GM10847 (cell line): ENCODE results near the gene TSPYL4.

Source experiments
- POLR2A ChIP-seq: IDR thresholded peaks from 2 replicates; pipeline ENCODE4 v1.6.1; 2011; ENCODE audit not compliant: insufficient read length; ENCODE audit errors: extremely low read depth

TSPYL4 gene

GRCh38 chr6:116254297-116255056 lies 602 bp upstream of the TSPYL4 start:
- no peak for TF ChIP-seq POLR2A

DNA sequence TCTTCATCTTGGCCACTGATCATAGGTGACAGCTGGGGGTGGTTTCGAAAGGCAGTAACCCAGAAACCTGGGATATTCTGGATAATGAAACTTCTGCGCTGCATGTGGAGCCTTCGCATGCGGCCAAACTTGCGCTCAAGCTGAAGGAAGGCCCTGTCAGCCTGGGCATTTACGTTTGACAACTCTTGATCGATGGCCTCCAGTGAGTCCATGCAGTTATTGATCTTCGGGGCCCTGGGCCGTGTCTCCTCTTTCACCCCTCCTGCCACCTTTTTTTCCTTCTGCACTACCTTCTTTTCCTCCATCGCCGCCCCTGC lies 729 bp downstream of the TSPYL4 start:
- no peak for TF ChIP-seq POLR2A

- TF ChIP-seq POLR2A: no peak
Observed at GRCh38 chr6:116251568-116252384, 2.1 kb downstream of the TSPYL4 start.

- TF ChIP-seq POLR2A: no peak
Observed at GRCh38 chr6:116248577-116248976, 5.3 kb downstream of the TSPYL4 start.

DNA sequence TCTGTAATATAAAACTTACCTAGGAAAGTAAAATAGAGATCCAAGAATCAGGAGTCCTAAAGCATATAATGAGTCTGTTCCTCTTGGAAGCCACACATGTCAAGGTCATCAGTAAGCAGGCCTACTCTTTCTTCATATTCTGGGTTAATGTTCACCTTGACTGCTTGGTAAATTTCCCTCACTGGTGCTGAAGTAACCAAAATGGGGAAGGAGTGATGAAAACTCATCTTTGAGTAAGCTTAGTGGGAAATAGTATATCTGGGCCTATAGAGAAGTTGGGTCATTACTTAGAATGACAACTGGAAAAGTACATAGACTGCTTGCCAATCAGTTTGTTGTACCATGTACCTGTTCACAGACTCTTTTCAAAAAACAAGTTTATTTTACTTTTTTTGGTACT lies 6.6 kb downstream of the TSPYL4 start:
- TF ChIP-seq POLR2A: no peak

DNA sequence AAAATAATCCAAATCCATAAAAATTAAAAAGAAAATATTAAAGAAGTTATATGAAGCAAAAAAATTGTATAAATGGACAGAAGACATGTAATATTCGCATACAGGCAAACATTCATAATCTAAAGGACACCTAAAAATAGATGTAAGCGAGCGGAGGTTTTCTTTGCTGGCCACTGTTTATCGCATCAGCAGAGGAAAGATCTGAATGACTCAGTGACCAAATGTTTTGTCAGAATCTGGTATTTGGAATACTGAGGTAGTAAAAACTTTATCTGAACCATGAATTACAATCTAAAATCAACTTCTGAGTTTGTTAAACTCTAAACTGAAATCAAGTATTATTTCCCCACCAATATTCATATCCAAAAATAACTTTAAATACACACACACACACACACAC lies 7.8 kb downstream of the TSPYL4 start:
- TF ChIP-seq POLR2A: no peak

DNA sequence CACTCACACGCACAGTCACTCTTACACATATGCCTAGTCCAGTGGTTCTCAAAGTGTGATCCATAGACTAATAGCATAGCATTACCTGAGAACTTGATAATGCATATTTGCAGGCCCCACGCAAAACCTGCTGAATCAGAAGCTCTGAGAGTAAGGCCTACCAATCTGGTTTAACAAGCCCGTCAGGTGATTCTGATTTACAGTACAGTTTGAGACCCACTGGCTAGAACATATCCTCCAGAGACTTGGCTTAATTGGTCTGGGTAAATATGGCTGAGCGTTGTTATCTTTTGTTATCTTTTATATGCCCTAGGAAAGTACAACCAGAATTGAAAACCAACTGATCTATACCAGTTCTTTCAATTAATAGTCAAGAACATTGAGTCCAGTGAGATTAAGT lies 9.6 kb downstream of the TSPYL4 start:
- TF ChIP-seq POLR2A: no peak

DNA sequence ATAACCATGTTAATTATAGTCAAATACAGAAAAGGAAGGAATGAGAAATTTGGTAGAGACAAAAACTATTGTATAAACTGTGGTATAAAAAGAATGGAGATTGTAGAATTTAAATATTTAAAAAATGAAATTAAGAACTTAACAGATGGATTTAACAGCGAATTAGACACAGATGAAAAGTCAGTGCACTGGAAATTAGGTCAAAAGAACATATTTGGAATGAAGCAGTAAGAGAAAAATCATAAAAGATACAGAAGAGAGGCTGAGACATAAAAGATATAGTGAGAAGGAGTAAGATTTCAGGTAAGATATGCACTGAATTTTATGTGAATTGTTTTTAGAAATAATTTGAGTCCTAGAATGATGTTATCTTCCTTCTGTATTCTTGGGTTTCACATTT lies 14.0 kb downstream of the TSPYL4 start:
- no peak for TF ChIP-seq POLR2A

DNA sequence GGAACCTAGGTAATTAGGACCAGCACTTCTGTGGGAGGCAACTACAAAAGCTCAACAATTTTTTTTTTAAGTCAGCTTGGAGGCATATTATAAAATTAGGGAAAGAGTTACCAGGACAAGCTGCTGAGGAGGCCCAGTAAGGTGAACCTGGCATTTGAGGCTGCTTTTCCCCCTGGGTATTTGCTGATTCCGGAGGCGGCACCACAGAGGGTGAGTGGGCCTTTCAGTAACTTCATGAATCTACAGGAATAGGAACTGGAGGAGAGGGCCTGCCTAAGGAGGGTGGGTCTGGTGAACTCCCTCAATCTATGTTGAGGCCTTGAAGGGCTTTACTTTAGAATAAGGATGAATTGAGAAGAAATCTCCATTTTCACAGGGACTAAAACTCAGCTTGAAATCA lies 14.6 kb downstream of the TSPYL4 start:
- no peak for TF ChIP-seq POLR2A

GRCh38 chr6:116238083-116238482 lies 15.8 kb downstream of the TSPYL4 start:
- no peak for TF ChIP-seq POLR2A

- TF ChIP-seq POLR2A: no peak
Observed at GRCh38 chr6:116234689-116235088, 19.2 kb downstream of the TSPYL4 start.

- no peak for TF ChIP-seq POLR2A
Observed at GRCh38 chr6:116229287-116229913, 24.5 kb downstream of the TSPYL4 start.

DNA sequence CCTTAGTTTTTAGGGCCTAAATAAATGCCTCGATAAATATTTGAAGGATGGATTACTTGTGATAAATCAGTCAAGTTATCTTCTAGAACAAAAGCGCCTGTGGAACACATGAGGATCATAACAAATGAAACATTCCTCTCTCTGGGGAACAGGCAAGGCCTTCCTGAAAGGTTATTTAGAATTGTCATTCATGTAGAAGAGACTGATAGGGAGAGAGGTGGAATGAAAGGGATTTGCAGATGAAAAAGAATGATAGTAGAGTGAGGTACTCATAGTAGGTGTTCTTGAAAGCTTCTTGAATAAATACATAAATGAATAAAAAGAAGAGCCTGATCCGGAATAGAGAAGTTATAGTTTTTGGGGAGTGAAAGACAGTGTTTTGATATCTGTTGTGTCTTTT lies 30.5 kb downstream of the TSPYL4 start:
- no peak for TF ChIP-seq POLR2A

DNA sequence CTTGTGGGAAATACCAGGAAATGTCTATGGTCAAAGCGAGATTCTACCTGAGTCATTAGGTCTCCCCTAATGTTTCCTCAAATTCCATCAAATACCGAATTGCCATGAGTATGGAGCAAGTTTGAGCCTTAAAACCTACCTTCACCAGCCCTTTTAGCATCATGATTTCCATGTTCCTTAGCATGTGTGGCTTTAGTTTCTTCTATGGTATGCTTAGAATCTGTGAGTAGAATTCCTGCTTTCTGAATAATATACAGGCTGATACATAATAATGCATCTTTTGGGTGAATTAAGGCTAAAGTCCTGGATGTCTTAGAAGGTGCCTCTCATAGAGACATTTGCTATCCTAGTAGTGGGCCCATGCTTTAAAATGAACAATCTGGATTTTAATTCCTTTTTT lies 32.0 kb downstream of the TSPYL4 start:
- TF ChIP-seq POLR2A: no peak

- TF ChIP-seq POLR2A: no peak
Observed at GRCh38 chr6:116221067-116221466, 32.8 kb downstream of the TSPYL4 start.

GRCh38 chr6:116218866-116219265 lies 35.0 kb downstream of the TSPYL4 start:
- TF ChIP-seq POLR2A: no peak
